IMR-90 (cell line): ENCODE results near the gene MORF4L1.

ENCODE experiments used
- CHD1 ChIP-seq: IDR thresholded peaks from 2 replicates; pipeline ENCODE4 v1.6.1; 2012; ENCODE audit warnings: low read depth, low read length, improper control_type of control experiment
- FOS ChIP-seq: fragments of 150-350 bp; IDR thresholded peaks from 2 replicates; pipeline ENCODE4 v1.6.1; 2016; ENCODE audit warnings: low read depth, low read length
- MAFK ChIP-seq: IDR thresholded peaks from 2 replicates; pipeline ENCODE4 v1.6.1; 2012; ENCODE audit warnings: low read depth, low read length, improper control_type of control experiment
- MXI1 ChIP-seq: IDR thresholded peaks from 2 replicates; pipeline ENCODE4 v1.6.1; 2012; ENCODE audit warnings: low read depth, mild to moderate bottlenecking, low read length, moderate library complexity, borderline replicate concordance
- POLR2A ChIP-seq: IDR thresholded peaks from 2 replicates; pipeline ENCODE4 v1.6.1; 2012; ENCODE audit warnings: mild to moderate bottlenecking, low read depth, low read length
- RAD21 ChIP-seq: IDR thresholded peaks from 2 replicates; pipeline ENCODE4 v1.6.1; 2012; ENCODE audit warnings: low read length, improper control_type of control experiment
- RCOR1 ChIP-seq: IDR thresholded peaks from 2 replicates; pipeline ENCODE4 v1.6.1; 2012; ENCODE audit warnings: mild to moderate bottlenecking, low read length, improper control_type of control experiment; ENCODE audit not compliant: insufficient replicate concordance
- TF ChIP-seq, protein P1 (sequence below): conservative IDR thresholded peaks from 2 replicates; pipeline ENCODE4 v1.5.1; 2012; ENCODE audit warnings: mild to moderate bottlenecking, low read depth, low read length, improper control_type of control experiment
- TF ChIP-seq, protein P2 (sequence below): fragments of 150-350 bp; IDR thresholded peaks from 2 replicates; pipeline ENCODE4 v1.6.1; 2017; ENCODE audit warnings: mild to moderate bottlenecking, antibody characterized with exemption, low read length, low read depth

DNA sequence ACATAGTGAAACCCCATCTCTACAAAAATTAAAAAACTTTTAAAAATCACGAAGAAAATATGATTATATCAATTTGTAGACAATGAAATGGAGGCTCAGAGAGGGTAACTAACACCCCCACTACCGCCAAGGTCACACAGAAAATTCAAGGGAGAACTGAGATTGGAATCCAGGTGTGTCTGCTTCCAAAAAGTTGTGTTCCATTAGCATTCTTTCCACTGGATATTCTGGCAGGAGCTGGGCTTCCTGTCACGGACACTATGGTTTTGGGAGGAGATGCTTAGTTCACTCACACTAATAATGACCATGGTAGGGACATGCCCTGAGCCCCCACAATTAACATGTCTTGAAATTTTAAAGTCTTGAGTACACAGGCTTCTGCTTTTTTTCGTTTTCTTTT, 43.4 kb downstream of the MORF4L1 start:
- TF ChIP-seq, protein P1, sequence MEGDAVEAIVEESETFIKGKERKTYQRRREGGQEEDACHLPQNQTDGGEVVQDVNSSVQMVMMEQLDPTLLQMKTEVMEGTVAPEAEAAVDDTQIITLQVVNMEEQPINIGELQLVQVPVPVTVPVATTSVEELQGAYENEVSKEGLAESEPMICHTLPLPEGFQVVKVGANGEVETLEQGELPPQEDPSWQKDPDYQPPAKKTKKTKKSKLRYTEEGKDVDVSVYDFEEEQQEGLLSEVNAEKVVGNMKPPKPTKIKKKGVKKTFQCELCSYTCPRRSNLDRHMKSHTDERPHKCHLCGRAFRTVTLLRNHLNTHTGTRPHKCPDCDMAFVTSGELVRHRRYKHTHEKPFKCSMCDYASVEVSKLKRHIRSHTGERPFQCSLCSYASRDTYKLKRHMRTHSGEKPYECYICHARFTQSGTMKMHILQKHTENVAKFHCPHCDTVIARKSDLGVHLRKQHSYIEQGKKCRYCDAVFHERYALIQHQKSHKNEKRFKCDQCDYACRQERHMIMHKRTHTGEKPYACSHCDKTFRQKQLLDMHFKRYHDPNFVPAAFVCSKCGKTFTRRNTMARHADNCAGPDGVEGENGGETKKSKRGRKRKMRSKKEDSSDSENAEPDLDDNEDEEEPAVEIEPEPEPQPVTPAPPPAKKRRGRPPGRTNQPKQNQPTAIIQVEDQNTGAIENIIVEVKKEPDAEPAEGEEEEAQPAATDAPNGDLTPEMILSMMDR, result no peak
- no peak for TF ChIP-seq RAD21
- TF ChIP-seq RCOR1, result no peak
- TF ChIP-seq MAFK, result no peak
- no peak for TF ChIP-seq POLR2A
- TF ChIP-seq CHD1, result no peak
- no peak for TF ChIP-seq FOS
- no peak for TF ChIP-seq MXI1
- TF ChIP-seq, protein P2, sequence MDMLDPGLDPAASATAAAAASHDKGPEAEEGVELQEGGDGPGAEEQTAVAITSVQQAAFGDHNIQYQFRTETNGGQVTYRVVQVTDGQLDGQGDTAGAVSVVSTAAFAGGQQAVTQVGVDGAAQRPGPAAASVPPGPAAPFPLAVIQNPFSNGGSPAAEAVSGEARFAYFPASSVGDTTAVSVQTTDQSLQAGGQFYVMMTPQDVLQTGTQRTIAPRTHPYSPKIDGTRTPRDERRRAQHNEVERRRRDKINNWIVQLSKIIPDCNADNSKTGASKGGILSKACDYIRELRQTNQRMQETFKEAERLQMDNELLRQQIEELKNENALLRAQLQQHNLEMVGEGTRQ, result no peak
